ENCODE data around the gene IL16.

DNA sequence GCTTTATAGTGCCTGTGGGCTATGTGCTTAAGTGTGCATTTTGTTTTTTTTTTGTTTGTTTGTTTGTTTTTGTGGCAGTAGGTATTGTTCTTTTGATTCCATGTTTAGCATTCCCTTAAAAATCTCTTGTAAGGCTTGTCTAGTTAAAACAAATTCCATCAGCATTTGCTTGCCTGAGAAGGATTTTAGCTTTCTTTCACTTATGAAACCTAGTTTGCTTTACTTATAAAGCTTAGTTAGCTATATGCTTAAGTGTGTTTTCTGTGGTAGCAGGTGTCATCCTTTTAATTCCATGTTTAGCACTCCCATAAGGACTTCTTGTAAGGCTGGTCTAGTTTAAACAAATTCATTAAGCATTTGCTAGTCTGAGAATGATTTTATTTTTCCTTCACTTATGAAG is 17.3 kb downstream of the IL16 start:
- TF ChIP-seq, protein P1, sequence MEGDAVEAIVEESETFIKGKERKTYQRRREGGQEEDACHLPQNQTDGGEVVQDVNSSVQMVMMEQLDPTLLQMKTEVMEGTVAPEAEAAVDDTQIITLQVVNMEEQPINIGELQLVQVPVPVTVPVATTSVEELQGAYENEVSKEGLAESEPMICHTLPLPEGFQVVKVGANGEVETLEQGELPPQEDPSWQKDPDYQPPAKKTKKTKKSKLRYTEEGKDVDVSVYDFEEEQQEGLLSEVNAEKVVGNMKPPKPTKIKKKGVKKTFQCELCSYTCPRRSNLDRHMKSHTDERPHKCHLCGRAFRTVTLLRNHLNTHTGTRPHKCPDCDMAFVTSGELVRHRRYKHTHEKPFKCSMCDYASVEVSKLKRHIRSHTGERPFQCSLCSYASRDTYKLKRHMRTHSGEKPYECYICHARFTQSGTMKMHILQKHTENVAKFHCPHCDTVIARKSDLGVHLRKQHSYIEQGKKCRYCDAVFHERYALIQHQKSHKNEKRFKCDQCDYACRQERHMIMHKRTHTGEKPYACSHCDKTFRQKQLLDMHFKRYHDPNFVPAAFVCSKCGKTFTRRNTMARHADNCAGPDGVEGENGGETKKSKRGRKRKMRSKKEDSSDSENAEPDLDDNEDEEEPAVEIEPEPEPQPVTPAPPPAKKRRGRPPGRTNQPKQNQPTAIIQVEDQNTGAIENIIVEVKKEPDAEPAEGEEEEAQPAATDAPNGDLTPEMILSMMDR (IDR thresholded peaks at IDR 0.05; ENCODE audit: insufficient read depth, low read length, poor library complexity, severe bottlenecking), result no peak
- no peak for TF ChIP-seq EZH2phosphoT487 (conservative IDR thresholded peaks at IDR 0.05; ENCODE audit: low read length)

Measured in SU-DHL-6 (cell line).